ENCODE results near the gene PSMB1. TPM values are rescaled to one million over a fixed set of nuclear protein-coding genes. Genes with fewer than 3 reads are reported as not detected.
"Not testable (repeated sequence)": the region's sequence is repeated elsewhere in the genome, so short reads cannot be mapped to it uniquely, and the experiment has no call there.

Gene PSMB1
- total and polyA plus RNA-seq, 8 donors, result 37.9 to 174 (median 64.7) TPM

DNA sequence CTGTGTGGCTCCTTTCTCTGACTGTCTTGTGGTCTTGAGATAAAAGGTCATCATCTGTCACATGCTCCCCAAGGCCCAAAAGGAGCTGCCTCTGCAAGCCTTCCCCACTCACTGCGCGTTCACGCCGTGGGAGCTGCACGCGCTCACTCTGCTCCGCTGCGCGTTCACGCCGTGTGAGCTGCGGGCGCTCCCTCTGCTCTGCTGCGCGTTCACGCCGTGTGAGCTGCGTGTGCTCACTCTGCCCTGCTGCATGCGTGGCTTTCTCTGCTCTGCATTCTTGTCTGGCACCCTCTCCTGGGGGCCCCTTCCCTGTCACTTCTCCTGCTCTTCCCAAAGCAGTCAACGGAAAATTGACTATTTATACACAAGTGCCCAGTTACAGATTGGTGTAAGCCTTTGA lies 42.5 kb downstream of the PSMB1 start:
- intact Hi-C loops (cut with DNase I), result no loop called here
- TF ChIP-seq, protein P1, sequence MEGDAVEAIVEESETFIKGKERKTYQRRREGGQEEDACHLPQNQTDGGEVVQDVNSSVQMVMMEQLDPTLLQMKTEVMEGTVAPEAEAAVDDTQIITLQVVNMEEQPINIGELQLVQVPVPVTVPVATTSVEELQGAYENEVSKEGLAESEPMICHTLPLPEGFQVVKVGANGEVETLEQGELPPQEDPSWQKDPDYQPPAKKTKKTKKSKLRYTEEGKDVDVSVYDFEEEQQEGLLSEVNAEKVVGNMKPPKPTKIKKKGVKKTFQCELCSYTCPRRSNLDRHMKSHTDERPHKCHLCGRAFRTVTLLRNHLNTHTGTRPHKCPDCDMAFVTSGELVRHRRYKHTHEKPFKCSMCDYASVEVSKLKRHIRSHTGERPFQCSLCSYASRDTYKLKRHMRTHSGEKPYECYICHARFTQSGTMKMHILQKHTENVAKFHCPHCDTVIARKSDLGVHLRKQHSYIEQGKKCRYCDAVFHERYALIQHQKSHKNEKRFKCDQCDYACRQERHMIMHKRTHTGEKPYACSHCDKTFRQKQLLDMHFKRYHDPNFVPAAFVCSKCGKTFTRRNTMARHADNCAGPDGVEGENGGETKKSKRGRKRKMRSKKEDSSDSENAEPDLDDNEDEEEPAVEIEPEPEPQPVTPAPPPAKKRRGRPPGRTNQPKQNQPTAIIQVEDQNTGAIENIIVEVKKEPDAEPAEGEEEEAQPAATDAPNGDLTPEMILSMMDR (IDR thresholded peaks at IDR 0.05), result no peak
- Histone ChIP-seq H3K4me1 (no peaks in the 10 kb centered on the region), H3K9me3 (no peaks in the 10 kb centered on the region), H3K36me3 (no peaks in the 10 kb centered on the region), H3K4me3 (no peak overlapping the region), H3K27ac (no peak overlapping the region), H3K27me3 (no peaks in the 10 kb centered on the region)
- ATAC-seq (no peak), DNase-seq (no peak), FAIRE-seq (no peak)
- WGBS, 2 donors, result 91 to 95% methylated on average over 20 of the region's 20 CpGs

DNA sequence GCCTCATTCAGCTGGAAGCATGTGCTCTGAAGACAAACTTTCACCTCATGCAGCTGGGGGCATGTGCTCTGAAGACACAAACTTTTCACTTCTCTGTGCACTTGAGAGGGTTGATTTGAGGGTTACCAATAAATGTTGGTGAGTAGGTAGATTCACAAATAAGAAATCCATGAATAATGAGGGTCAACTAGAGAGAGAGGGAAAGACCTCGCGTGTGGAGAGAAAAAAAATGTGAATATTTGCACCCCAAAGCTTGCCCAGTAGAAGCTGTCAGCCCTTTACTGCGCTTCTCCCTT lies 43.4 kb downstream of the PSMB1 start:
- no peak for ATAC-seq
- intact Hi-C loops (cut with DNase I), result no loop called here
- H3K36me3 ChIP-seq, result no peaks in the 10 kb centered on the region
- 80 to 90% methylated on average over 3 of the region's 3 CpGs for WGBS, 2 donors
- no peak for FAIRE-seq
- TF ChIP-seq, protein P1 (IDR thresholded peaks at IDR 0.05), result no peak
- no peak overlapping the region for H3K4me3 ChIP-seq
- DNase-seq, result no peak
- no peak overlapping the region for H3K27ac ChIP-seq
- H3K27me3 ChIP-seq, result no peaks in the 10 kb centered on the region
- no peaks in the 10 kb centered on the region for H3K9me3 ChIP-seq
- no peaks in the 10 kb centered on the region for H3K4me1 ChIP-seq

DNA sequence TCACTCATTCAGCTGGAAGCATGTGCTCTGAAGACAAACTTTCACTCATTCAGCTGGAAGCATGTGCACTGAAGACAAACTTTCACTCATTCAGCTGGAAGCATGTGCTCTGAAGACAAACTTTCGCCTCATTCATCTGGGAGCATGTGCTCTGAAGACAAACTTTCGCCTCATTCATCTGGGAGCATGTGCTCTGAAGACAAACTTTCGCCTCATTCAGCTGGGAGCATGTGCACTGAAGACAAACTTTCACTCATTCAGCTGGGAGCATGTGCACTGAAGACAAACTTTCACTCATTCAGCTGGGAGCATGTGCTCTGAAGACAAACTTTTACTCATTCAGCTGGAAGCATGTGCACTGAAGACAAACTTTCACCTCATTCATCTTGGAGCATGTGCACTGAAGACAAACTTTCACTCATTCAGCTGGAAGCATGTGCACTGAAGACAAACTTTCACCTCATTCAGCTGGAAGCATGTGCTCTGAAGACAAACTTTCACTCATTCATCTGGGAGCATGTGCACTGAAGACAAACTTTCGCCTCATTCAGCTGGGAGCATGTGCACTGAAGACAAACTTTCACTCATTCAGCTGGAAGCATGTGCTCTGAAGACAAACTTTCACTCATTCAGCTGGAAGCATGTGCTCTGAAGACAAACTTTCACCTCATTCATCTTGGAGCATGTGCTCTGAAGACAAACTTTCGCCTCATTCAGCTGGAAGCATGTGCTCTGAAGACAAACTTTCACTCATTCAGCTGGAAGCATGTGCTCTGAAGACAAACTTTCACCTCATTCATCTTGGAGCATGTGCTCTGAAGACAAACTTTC lies 44.0 kb downstream of the PSMB1 start:
- H3K9me3 ChIP-seq; H3K4me3 ChIP-seq; H3K4me1 ChIP-seq; DNase-seq; H3K36me3 ChIP-seq; FAIRE-seq; ATAC-seq; H3K27me3 ChIP-seq; H3K27ac ChIP-seq; intact Hi-C loops (cut with DNase I): not testable (repeated sequence)
- 88 to 89% methylated on average over 5 of the region's 5 CpGs for WGBS, 2 donors

DNA sequence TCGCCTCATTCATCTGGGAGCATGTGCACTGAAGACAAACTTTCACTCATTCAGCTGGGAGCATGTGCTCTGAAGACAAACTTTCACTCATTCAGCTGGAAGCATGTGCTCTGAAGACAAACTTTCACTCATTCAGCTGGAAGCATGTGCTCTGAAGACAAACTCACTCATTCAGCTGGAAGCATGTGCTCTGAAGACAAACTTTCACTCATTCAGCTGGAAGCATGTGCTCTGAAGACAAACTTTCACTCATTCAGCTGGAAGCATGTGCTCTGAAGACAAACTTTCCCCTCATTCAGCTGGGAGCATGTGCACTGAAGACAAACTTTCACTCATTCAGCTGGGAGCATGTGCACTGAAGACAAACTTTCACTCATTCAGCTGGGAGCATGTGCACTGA lies 44.8 kb downstream of the PSMB1 start:
- H3K4me3 ChIP-seq; H3K36me3 ChIP-seq; FAIRE-seq; H3K27ac ChIP-seq; DNase-seq; intact Hi-C loops (cut with DNase I); H3K27me3 ChIP-seq; ATAC-seq; H3K9me3 ChIP-seq; H3K4me1 ChIP-seq: not testable (repeated sequence)
- 100% methylated on average over 1 of the region's 1 CpG; no CpG with 5 or more reads in 1 of the 2 donors for whole genome bisulfite sequencing, 2 donors

DNA sequence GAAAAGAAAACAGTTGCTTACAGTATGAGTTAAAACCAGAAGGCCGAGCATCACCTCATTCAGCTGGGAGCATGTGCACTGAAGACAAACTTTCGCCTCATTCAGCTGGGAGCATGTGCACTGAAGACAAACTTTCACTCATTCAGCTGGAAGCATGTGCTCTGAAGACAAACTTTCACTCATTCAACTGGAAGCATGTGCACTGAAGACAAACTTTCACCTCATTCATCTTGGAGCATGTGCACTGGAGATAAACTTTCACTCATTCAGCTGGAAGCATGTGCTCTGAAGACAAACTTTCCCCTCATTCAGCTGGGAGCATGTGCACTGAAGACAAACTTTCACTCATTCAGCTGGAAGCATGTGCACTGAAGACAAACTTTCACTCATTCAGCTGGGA lies 45.4 kb downstream of the PSMB1 start:
- WGBS, 2 donors, result 88% methylated on average over 2 of the region's 2 CpGs
- not testable (repeated sequence) for FAIRE-seq, DNase-seq

DNA sequence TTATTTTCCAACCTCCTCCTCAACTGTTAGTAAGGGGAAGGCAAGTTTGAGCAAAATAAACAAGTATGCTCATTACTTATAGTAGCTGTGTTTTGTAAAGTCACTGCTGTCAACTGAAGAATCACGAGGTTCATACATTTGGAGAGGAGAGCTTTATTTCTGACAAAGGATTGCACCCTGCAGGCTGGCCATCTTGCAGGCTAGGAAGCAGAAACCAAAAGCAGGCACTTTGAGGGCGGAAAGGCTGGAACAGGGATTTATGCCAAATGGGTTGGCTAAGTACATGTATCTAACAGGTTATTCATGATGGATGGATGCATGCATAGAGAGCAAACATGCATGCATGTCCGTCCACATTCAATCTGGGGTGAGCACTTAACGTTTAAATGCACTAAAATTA lies 46.7 kb downstream of the PSMB1 start:
- ATAC-seq (no peak), FAIRE-seq (no peak), DNase-seq (no peak)
- intact Hi-C loops (cut with DNase I), result no loop called here
- H3K27ac ChIP-seq, result no peak overlapping the region
- TF ChIP-seq, protein P1 (IDR thresholded peaks at IDR 0.05), result no peak
- H3K4me3 ChIP-seq, result no peak overlapping the region
- no peaks in the 10 kb centered on the region for H3K4me1 ChIP-seq
- no peaks in the 10 kb centered on the region for H3K36me3 ChIP-seq
- H3K27me3 ChIP-seq, result no peaks in the 10 kb centered on the region
- WGBS, 2 donors, result 50 to 69% methylated on average over 4 of the region's 4 CpGs
- no peaks in the 10 kb centered on the region for H3K9me3 ChIP-seq

More for the DNA sequence above, 45.4 kb downstream of the PSMB1 start:
- H3K27ac ChIP-seq; H3K4me3 ChIP-seq; H3K4me1 ChIP-seq; H3K9me3 ChIP-seq; ATAC-seq; intact Hi-C loops (cut with DNase I); H3K36me3 ChIP-seq; H3K27me3 ChIP-seq: not testable (repeated sequence)

Measured in pancreas (tissue), 10 donors.